HUES64 (cell line): Measurements from ENCODE around the gene NPBWR2.

Experiments
- H3K27ac ChIP-seq: 2 replicates; pipeline ENCODE4 v1.7.0; 2013; ENCODE audit warnings: low read depth, low read length, inconsistent platforms
- H3K27me3 ChIP-seq: 2 replicates; pipeline ENCODE4 v1.6.1; 2013; ENCODE audit warnings: mild to moderate bottlenecking, low read length; ENCODE audit not compliant: insufficient read depth
- H3K36me3 ChIP-seq: 2 replicates; pipeline ENCODE4 v1.6.1; 2013; ENCODE audit warnings: mild to moderate bottlenecking, low read length; ENCODE audit not compliant: insufficient read depth
- H3K4me1 ChIP-seq: 2 replicates; pipeline ENCODE4 v1.6.1; 2013; ENCODE audit warnings: mild to moderate bottlenecking, low read length, moderate library complexity; ENCODE audit not compliant: insufficient read depth
- H3K4me3 ChIP-seq: 2 replicates; pipeline ENCODE4 v1.5.1; 2013; ENCODE audit warnings: mild to moderate bottlenecking, low read length, moderate library complexity
- H3K9ac ChIP-seq: 2 replicates; pipeline ENCODE4 v1.6.1; 2013; ENCODE audit warnings: mild to moderate bottlenecking, low read depth, low read length
- H3K9me3 ChIP-seq: 2 replicates; pipeline ENCODE4 v1.6.1; 2013; ENCODE audit warnings: low read depth, low read length; ENCODE audit not compliant: insufficient read depth
- WGBS: fragments of 150-250, 120-280 bp; methylation state at CpG from one replicate; pipeline ENCODE4 v1.1.7; 2013; ENCODE audit warnings: missing lambda C conversion rate; 5-methylcytosine and 5-hydroxymethylcytosine counted together

NPBWR2 gene

GRCh38 chr20:64065974-64066343 lies 41.4 kb downstream of the NPBWR2 start:
- no peak overlapping the region for H3K4me3 ChIP-seq
- H3K4me1 ChIP-seq, result peaks cover 4% of the 10 kb centered on the region; the same call in 1 of the 2 replicates
- no peak overlapping the region for H3K27ac ChIP-seq
- no peaks in the 10 kb centered on the region for H3K27me3 ChIP-seq
- 47% methylated on average over 5 of the region's 5 CpGs for WGBS
- no peak overlapping the region for H3K9ac ChIP-seq
- H3K36me3 ChIP-seq, result no peaks in the 10 kb centered on the region
- no peaks in the 10 kb centered on the region for H3K9me3 ChIP-seq

GRCh38 chr20:64065062-64065973 lies 42.0 kb downstream of the NPBWR2 start:
- no peaks in the 10 kb centered on the region for H3K9me3 ChIP-seq
- H3K4me1 ChIP-seq, result peaks cover 4% of the 10 kb centered on the region; the same call in 1 of the 2 replicates
- no peaks in the 10 kb centered on the region for H3K36me3 ChIP-seq
- H3K4me3 ChIP-seq, result no peak overlapping the region
- no peak overlapping the region for H3K27ac ChIP-seq
- no peak overlapping the region for H3K9ac ChIP-seq
- 75% methylated on average over 27 of the region's 27 CpGs for WGBS
- no peaks in the 10 kb centered on the region for H3K27me3 ChIP-seq

- H3K27ac ChIP-seq, result no peak overlapping the region
- H3K4me1 ChIP-seq, result peaks cover 4% of the 10 kb centered on the region; the same call in 1 of the 2 replicates
- no peaks in the 10 kb centered on the region for H3K36me3 ChIP-seq
- H3K9ac ChIP-seq, result no peak overlapping the region
- no peaks in the 10 kb centered on the region for H3K9me3 ChIP-seq
- WGBS, result 66% methylated on average over 12 of the region's 12 CpGs
- H3K27me3 ChIP-seq, result no peaks in the 10 kb centered on the region
- peak overlapping the region; percentile 91 for H3K4me3 ChIP-seq
Measured at GRCh38 chr20:64064145-64064698, 43.1 kb downstream of the NPBWR2 start.

- Histone ChIP-seq H3K27ac (no peak overlapping the region), H3K4me1 (peaks cover 4% of the 10 kb centered on the region; the same call in 1 of the 2 replicates), H3K27me3 (no peaks in the 10 kb centered on the region), H3K9me3 (no peaks in the 10 kb centered on the region), H3K36me3 (no peaks in the 10 kb centered on the region), H3K4me3 (peak overlapping the region; percentile 91), H3K9ac (peak overlapping the region; percentile 60)
- WGBS, result 5% methylated on average over 51 of the region's 51 CpGs
Measured at GRCh38 chr20:64063389-64064144, 43.8 kb downstream of the NPBWR2 start.

- H3K4me1 ChIP-seq, result peaks cover 4% of the 10 kb centered on the region; the same call in 1 of the 2 replicates
- 11% methylated on average over 85 of the region's 85 CpGs for WGBS
- H3K27ac ChIP-seq, result peak within 1 kb of the TSS; percentile 49; the same call in 1 of the 2 replicates
- H3K4me3 ChIP-seq, result peak within 1 kb of the TSS; percentile 91
- H3K36me3 ChIP-seq, result no peaks in the 10 kb centered on the region
- H3K9me3 ChIP-seq, result no peaks in the 10 kb centered on the region
- H3K27me3 ChIP-seq, result no peaks in the 10 kb centered on the region
- peak within 1 kb of the TSS; percentile 72 for H3K9ac ChIP-seq
Measured at GRCh38 chr20:64062596-64063388, 44.6 kb downstream of the NPBWR2 start, which contains the start of gene TCEA2. TSS of gene TCEA2 (plus strand) at chr20:64063198. CDS start at chr20:64063313, 115 bp downstream.

GRCh38 chr20:64062276-64062595 lies 45.1 kb downstream of the NPBWR2 start:
- WGBS, result 58% methylated on average over 5 of the region's 5 CpGs
- peak overlapping the region; percentile 91 for H3K4me3 ChIP-seq
- peak overlapping the region; percentile 49; the same call in 1 of the 2 replicates for H3K27ac ChIP-seq
- H3K4me1 ChIP-seq, result peaks cover 4% of the 10 kb centered on the region; the same call in 1 of the 2 replicates
- H3K27me3 ChIP-seq, result no peaks in the 10 kb centered on the region
- H3K9me3 ChIP-seq, result no peaks in the 10 kb centered on the region
- H3K9ac ChIP-seq, result peak overlapping the region; percentile 72; the same call in 1 of the 2 replicates
- no peaks in the 10 kb centered on the region for H3K36me3 ChIP-seq

GRCh38 chr20:64058536-64058935 lies 48.8 kb downstream of the NPBWR2 start:
- 90% methylated on average over 12 of the region's 12 CpGs for WGBS
- Histone ChIP-seq H3K9ac (no peak overlapping the region), H3K9me3 (no peaks in the 10 kb centered on the region), H3K4me3 (no peak overlapping the region), H3K36me3 (no peaks in the 10 kb centered on the region), H3K27ac (no peak overlapping the region), H3K27me3 (no peaks in the 10 kb centered on the region), H3K4me1 (peaks cover 6% of the 10 kb centered on the region; the same call in 1 of the 2 replicates)

GRCh38 chr20:64057628-64058498 lies 49.5 kb downstream of the NPBWR2 start:
- 38% methylated on average over 33 of the region's 33 CpGs for WGBS
- Histone ChIP-seq H3K4me1 (peaks cover 6% of the 10 kb centered on the region; the same call in 1 of the 2 replicates), H3K9me3 (no peaks in the 10 kb centered on the region), H3K36me3 (no peaks in the 10 kb centered on the region), H3K9ac (no peak overlapping the region), H3K27me3 (no peaks in the 10 kb centered on the region), H3K27ac (no peak overlapping the region), H3K4me3 (no peak overlapping the region)

GRCh38 chr20:64056889-64057627 lies 50.3 kb downstream of the NPBWR2 start:
- H3K4me1 ChIP-seq, result 0 out of 2 replicates have a peak, but pooled peaks cover 6% of the 10 kb centered on the region

More at GRCh38 chr20:64056889-64057627, 50.3 kb downstream of the NPBWR2 start:
- Histone ChIP-seq H3K27ac (no peak overlapping the region), H3K27me3 (no peaks in the 10 kb centered on the region), H3K36me3 (no peaks in the 10 kb centered on the region), H3K9ac (no peak overlapping the region), H3K4me3 (no peak overlapping the region), H3K9me3 (no peaks in the 10 kb centered on the region)
- 72% methylated on average over 39 of the region's 39 CpGs for WGBS
